NCI-H146 treated with DMSO at 0.1 percent for 48 hours (cell line): Measurements from ENCODE around the gene SOX6.
A peak's percentile ranks its signal among the peaks of the same experiment; 100 is the strongest.

Source experiments
- DNase-seq: peaks from one replicate; lab custom pipeline; 2025; ENCODE audit not compliant: unreplicated experiment; lab: John Stamatoyannopoulos, UW

SOX6 gene

DNA sequence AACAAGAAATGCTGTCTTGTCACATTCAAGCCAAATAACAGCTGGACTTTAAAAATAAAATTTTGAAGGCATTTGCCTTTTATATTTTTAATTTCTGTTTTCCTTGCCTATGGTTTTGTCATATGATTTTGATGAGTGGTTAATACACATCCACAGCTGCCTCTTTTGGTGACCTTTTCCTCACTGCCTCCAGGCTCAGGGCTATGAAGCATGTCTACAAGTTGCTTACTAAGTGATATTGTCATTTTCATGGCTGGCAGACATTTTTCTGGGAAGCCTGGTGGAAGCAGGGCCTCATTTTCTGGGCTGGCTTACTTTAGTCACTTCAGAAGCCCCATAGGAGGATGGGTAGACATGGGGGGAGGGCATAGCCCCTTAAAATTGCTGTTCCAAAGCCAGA, 344.9 kb downstream of the SOX6 start:
- DNase-seq, result no peak

GRCh38 chr11:16009021-16009420, 347.3 kb downstream of the SOX6 start:
- no peak for DNase-seq

- DNase-seq, result no peak
Measured at GRCh38 chr11:16007514-16007913, 348.8 kb downstream of the SOX6 start.

GRCh38 chr11:16002942-16003341, 353.4 kb downstream of the SOX6 start:
- no peak for DNase-seq

GRCh38 chr11:16001899-16002426, 354.4 kb downstream of the SOX6 start:
- DNase-seq, result peak; percentile 91

DNA sequence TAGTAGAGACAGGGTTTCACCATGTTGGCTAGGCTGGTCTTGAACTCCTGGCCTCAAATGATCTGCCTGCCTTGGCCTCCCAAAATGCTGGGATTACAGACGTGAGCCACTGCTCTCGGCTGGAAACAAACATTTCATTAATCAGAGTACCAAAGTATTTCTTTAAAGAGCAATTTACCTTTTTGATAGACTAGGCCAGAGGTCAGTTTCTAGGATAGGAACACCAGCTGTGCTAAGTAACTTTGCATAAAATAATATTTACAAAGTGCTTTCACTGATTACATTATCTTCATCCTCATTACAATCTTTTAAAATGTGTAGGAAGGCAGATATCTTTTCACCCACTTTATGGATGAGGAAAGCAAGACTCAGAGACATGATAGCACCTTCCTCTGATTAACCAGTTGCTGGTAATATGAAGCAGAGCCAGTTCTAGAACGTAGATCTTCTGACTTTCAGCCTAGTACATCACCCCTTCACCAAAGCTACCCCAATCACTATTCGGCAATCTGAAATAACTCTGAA, 355.2 kb downstream of the SOX6 start:
- peak; percentile 44 for DNase-seq

GRCh38 chr11:16000065-16000464, 356.3 kb downstream of the SOX6 start:
- no peak for DNase-seq

- DNase-seq, result no peak
Measured at GRCh38 chr11:15993345-15993744, 363.0 kb downstream of the SOX6 start.

- DNase-seq, result no peak
Measured at GRCh38 chr11:15991215-15991614, 365.1 kb downstream of the SOX6 start.

- DNase-seq, result no peak
Measured at GRCh38 chr11:15989685-15990084, 366.7 kb downstream of the SOX6 start.

DNA sequence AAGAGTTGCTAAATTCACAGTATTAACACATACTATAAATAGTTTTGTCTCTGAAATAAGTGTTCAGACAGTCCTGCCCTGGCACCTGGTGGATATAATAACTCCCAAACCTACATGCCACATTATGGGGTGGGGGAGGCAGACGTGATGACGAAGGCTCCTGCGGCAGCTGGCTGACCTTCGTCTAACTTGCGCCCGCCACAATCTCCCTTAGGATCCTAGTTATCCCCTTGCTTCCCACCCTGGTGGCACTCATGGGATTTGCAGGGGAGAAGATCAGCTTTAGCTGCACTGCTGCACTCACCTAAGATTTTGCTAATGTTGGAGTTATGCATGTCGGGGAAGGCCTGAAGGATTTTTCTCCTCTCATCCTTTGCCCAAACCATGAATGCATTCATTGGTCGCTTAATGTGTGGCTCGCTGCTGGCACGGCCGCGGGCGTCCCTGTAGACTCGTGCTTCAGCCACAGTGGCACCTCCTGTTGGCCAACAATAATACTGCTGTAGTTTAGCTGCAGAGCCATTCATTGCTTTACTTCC, 367.6 kb downstream of the SOX6 start:
- no peak for DNase-seq

DNA sequence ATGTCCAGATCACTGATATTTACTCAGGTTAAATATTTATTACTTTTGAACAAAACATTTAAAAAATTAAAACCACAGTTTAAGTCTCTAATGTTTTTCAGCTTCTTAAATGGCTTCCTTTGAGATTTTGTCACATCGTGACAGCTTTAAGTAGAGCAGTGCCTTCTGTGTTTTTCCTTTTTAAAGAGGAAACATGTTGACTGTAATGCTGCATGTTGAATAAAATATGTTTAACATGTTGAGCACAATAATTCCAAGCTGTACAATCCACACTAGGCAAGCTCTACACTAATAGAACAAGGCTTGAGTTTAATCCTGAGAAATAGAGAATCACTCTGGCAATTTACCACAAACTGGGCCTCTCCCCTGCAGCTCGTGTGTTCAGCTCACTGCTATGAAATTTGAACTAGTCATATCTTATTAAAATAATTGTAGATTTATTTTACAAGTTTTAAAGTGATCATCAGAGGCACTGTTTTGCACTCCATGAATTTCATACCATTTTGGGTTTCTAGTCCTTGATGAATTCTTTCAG, 368.3 kb downstream of the SOX6 start:
- DNase-seq, result no peak

- no peak for DNase-seq
Measured at GRCh38 chr11:15987046-15987445, 369.3 kb downstream of the SOX6 start.

DNA sequence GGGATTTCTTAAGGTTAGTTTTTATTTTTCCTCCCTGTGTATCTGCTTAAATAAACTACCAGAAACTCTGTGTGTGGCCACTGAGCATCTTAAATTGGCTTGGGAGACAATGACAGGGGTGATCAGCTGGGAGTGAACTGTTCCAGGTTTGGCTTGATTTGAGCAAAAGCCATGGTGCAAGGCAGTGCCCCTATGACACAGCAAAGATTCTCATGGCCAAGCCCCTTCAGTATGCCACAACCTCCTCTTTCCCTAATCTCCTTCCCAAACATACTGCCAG, 370.5 kb downstream of the SOX6 start:
- DNase-seq, result no peak

DNA sequence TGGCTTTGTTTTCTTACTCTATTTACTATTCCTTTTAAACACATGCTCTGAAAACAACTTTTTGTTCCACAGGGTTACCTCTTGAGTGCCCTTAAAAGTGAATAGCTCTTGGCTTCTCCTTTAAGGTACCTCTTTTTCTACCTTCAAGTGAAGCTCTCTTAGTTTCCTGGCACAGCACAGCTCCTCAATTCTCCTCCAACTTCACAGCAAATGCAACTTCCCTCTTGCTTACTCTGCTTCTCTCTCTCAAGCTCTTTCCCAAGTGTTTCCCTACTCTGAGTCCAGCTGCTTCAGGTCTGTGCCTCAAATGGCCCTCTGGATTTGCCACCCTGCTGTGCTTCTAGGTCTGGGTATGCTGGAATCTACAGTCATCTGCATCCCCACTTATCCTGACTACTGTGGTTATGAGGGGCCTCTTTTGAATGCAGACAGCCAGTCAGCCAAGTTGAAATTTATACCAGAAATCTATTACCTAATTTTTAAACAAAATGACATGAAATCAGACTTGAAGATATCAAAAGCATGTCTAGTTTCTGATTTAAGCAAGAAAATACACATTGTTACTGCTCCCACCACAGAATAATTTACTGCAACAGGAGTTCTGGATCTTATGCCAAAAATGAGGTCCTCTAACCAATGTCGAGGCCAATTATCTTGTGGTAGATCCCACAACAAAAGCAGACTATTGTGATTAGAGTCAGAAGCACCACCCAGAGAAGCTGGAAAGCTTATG, 371.1 kb downstream of the SOX6 start:
- no peak for DNase-seq

DNA sequence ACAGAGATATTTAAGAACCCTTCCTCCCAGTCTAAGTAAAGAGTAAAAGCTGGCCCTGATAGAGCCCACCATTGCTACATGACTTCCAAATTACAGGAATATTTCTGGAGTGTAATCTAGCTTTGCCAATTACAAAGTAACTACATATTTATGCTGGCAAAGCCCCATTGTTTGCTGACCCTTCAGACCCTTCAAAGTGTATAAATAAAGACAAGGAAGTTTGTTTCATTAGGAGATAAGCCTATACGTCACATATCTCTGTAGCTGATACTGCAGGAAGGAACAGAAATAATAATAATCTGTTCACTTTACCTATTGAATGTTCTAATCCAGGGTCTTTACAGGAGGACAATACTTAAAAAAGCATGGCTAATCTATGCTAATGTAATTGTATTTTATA, 375.1 kb downstream of the SOX6 start:
- no peak for DNase-seq

GRCh38 chr11:15977116-15977515, 379.2 kb downstream of the SOX6 start:
- no peak for DNase-seq

GRCh38 chr11:15976433-15977045, 379.8 kb downstream of the SOX6 start:
- no peak for DNase-seq

- DNase-seq, result no peak
Measured at GRCh38 chr11:15975742-15976141, 380.6 kb downstream of the SOX6 start.

DNA sequence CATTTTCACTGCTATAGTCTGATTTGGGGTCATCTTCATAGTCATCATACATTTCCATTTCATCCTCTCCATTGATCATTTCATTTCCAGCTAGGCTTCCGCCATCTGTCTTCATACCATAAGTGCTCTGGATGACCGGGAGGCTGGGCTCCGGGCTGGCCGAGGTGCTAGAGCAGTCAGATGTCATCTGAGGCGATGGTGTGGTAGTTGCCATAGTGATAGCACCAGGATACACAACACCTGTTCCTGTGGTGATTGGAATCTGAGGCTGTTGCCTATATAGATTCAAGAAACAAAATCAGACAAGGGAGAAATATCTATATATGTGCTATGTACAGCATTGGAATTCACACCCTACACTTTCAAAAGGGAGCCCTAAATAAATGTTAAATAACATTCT, 383.5 kb downstream of the SOX6 start:
- DNase-seq, result no peak

DNA sequence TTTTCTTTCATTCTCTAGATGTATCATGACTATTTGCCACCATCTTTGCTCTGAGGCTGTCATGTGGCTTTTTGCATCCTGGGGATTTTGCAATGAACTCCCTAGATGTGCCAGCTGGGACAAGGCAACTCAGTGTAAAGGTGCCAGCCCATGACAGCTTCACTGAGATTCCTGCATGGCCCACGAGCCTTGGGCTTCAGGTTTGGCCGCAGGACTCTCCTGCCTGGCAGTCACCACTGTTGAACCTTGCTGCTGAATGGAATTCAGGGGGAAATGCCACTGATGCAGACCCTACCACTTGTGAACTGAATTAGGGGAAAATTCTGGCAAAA, 385.2 kb downstream of the SOX6 start:
- DNase-seq, result no peak

DNA sequence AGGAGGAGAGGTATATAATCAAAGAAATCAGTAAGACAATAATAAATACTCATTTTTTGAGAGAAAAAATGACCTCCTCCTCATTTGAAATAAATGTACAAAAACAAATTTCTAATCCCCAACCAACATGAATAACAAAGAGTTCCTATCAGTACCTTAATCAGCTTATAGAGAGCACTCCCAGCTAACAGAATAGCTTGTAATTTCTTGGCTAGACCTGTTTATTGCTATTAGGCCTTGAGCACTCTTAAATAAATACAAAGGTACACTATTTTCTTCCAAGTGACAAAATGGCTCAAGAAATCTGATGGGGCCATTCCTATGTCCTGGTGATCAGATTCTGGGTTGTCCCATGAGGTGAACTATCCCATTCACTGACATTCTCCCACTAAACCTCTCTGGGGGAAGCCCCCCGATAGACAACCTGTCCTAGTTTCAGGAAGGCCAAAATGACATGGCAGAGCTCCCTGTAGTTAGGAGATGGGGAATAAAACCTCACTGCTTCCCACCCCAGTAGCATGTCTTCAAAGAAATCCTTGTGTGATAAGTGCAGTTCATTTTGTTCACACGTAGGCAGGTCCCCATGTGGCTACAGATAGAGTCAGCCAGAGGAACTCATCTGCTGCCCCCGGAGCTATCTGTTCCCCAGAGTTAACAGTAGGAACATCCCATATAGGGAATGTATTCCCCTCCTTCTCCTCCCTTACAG, 385.7 kb downstream of the SOX6 start:
- no peak for DNase-seq
